ENCODE measurements around the gene GLRA2. TPM values are rescaled to one million over a fixed set of nuclear protein-coding genes. Genes with fewer than 3 reads are reported as not detected.

Gene GLRA2
- polyA plus RNA-seq, 1 of the 3 experiments (the other 2 are of a cell fraction) = not detected

- Histone ChIP-seq H3K9me2 (no peaks in the 10 kb centered on the region), H3F3A (replicated peaks; ENCODE audit: insufficient read depth) (no peaks in the 10 kb centered on the region)
Observed at GRCh38 chrX:14641681-14642655, 112.6 kb downstream of the GLRA2 start.

GRCh38 chrX:14660970-14661369, 131.6 kb downstream of the GLRA2 start:
- Histone ChIP-seq H3K4me2 (no peak overlapping the region), H3K9ac (no peak overlapping the region), H3K9me3 (no peaks in the 10 kb centered on the region), H4K20me1 (ENCODE audit: insufficient read depth) (no peaks in the 10 kb centered on the region), H3K79me2 (ENCODE audit: insufficient read depth) (no peaks in the 10 kb centered on the region), H3K27ac (ENCODE audit: low read depth in 2 of 2, low read length in 1 of 2) (no peak overlapping the region), H3F3A (replicated peaks; ENCODE audit: insufficient read depth) (no peaks in the 10 kb centered on the region), H2AFZ (ENCODE audit: low read depth) (no peak overlapping the region), H3K4me3 (ENCODE audit: low read depth in 2 of 2, low read length in 1 of 2) (no peak overlapping the region), H3K9me2 (no peaks in the 10 kb centered on the region), H3K36me3 (replicated peaks in 1 of 2; ENCODE audit: control insufficient read depth in 1 of 2, insufficient read depth in 2 of 2, low read length in 1 of 2) (no peaks in the 10 kb centered on the region), H3K27me3 (ENCODE audit: insufficient read depth) (no peaks in the 10 kb centered on the region), H3K4me1 (ENCODE audit: control insufficient read depth in 1 of 2, insufficient read depth in 2 of 2, low read depth in 1 of 2, low read length in 1 of 2) (no peaks in the 10 kb centered on the region)
- POLR2A ChIA-PET = no interaction called here
- TF ChIP-seq FOXJ3 (CRISPR knock-in tag; IDR thresholded peaks at IDR 0.05) (no peak), FOXM1 (IDR thresholded peaks at IDR 0.05; ENCODE audit: low read depth) (no peak), MEF2A (IDR thresholded peaks at IDR 0.05; ENCODE audit: borderline replicate concordance, low read depth) (no peak), CTCF (IDR thresholded peaks at IDR 0.05) (no peak)
- TF ChIP-seq, protein P1, sequence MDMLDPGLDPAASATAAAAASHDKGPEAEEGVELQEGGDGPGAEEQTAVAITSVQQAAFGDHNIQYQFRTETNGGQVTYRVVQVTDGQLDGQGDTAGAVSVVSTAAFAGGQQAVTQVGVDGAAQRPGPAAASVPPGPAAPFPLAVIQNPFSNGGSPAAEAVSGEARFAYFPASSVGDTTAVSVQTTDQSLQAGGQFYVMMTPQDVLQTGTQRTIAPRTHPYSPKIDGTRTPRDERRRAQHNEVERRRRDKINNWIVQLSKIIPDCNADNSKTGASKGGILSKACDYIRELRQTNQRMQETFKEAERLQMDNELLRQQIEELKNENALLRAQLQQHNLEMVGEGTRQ (IDR thresholded peaks at IDR 0.05; ENCODE audit: borderline replicate concordance, low read depth, low read length) = no peak
- WGBS (ENCODE audit: low lambda C conversion rate) = 26% methylated on average over 2 of the region's 2 CpGs
- CTCF ChIA-PET = interaction anchor here (0.6 kb wide), 2 partner anchors 358 to 812 kb away, joined by 3 read pairs; no protein-coding TSS in a partner anchor
- no peak for DNase-seq

More at GRCh38 chrX:14641681-14642655, 112.6 kb downstream of the GLRA2 start:
- Histone ChIP-seq H4K20me1 (ENCODE audit: insufficient read depth) (no peaks in the 10 kb centered on the region), H3K9me3 (no peaks in the 10 kb centered on the region), H3K4me1 (ENCODE audit: control insufficient read depth in 1 of 2, insufficient read depth in 2 of 2, low read depth in 1 of 2, low read length in 1 of 2) (no peaks in the 10 kb centered on the region; a peak in 1 of 4 replicates), H3K27ac (ENCODE audit: low read depth in 2 of 2, low read length in 1 of 2) (no peak overlapping the region), H3K79me2 (ENCODE audit: insufficient read depth) (no peaks in the 10 kb centered on the region), H3K9ac (no peak overlapping the region), H3K4me2 (no peak overlapping the region), H3K27me3 (ENCODE audit: insufficient read depth) (no peaks in the 10 kb centered on the region), H2AFZ (ENCODE audit: low read depth) (no peak overlapping the region), H3K36me3 (replicated peaks in 1 of 2; ENCODE audit: control insufficient read depth in 1 of 2, insufficient read depth in 2 of 2, low read length in 1 of 2) (no peaks in the 10 kb centered on the region), H3K4me3 (ENCODE audit: low read depth in 2 of 2, low read length in 1 of 2) (no peak overlapping the region)
- no peak for DNase-seq
- TF ChIP-seq RAD21 (IDR thresholded peaks at IDR 0.05; ENCODE audit: low read length) (no peak), TAF1 (IDR thresholded peaks at IDR 0.05; ENCODE audit: borderline replicate concordance, low read depth, low read length) (no peak), EP300 (IDR thresholded peaks at IDR 0.05; ENCODE audit: borderline replicate concordance in 1 of 2, low read depth in 1 of 2, low read length in 1 of 2) (peak in 1 of 2 experiments; percentile 23; a peak in 1 of 4 replicates), FOXJ3 (CRISPR knock-in tag; IDR thresholded peaks at IDR 0.05) (no peak)
- 31% methylated on average over 4 of the region's 4 CpGs for WGBS (ENCODE audit: low lambda C conversion rate)
- CTCF ChIA-PET = no interaction called here
- POLR2A ChIA-PET = no interaction called here
